ENCODE measurements around the gene PTPRG.
"Not testable (repeated sequence)": the region's sequence is repeated elsewhere in the genome, so short reads cannot be mapped to it uniquely, and the experiment has no call there.

PTPRG gene

DNA sequence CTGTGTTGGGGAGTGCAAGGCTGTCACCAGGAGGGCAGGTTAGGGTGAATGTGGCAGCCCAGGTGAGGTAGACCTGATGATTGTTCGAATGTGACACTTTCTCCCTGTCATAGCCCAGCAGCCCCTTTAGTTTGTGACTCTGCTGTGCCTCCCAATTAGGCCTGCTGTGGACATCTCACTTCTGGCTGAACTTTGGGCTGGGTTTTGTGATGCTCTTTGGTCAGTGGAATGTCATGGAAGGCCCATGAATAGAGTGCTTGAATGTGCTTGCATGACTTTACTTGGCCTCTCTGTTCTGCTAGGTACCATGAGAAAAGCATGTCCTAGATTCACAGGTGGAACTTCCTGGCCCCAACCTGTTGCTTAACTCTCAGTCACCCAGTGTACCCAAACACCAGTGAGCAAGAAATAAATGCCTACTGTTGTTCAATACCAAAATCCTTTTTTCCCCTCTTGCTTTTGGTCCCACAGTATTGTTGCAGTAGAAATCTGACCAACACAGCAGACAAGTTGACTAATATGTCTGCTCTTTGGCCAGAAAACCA lies 249.7 kb downstream of the PTPRG start:
- TF ChIP-seq, protein P1, sequence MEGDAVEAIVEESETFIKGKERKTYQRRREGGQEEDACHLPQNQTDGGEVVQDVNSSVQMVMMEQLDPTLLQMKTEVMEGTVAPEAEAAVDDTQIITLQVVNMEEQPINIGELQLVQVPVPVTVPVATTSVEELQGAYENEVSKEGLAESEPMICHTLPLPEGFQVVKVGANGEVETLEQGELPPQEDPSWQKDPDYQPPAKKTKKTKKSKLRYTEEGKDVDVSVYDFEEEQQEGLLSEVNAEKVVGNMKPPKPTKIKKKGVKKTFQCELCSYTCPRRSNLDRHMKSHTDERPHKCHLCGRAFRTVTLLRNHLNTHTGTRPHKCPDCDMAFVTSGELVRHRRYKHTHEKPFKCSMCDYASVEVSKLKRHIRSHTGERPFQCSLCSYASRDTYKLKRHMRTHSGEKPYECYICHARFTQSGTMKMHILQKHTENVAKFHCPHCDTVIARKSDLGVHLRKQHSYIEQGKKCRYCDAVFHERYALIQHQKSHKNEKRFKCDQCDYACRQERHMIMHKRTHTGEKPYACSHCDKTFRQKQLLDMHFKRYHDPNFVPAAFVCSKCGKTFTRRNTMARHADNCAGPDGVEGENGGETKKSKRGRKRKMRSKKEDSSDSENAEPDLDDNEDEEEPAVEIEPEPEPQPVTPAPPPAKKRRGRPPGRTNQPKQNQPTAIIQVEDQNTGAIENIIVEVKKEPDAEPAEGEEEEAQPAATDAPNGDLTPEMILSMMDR (conservative IDR thresholded peaks at IDR 0.05; ENCODE audit: low read depth): no peak
- no peak for DNase-seq (ENCODE audit: low spot score)
- ChIA-PET POLR2A (ENCODE audit: low non-redundant PET) (no interaction called here), CTCF (no interaction called here)
- no peak overlapping the region for H3K27ac ChIP-seq

DNA sequence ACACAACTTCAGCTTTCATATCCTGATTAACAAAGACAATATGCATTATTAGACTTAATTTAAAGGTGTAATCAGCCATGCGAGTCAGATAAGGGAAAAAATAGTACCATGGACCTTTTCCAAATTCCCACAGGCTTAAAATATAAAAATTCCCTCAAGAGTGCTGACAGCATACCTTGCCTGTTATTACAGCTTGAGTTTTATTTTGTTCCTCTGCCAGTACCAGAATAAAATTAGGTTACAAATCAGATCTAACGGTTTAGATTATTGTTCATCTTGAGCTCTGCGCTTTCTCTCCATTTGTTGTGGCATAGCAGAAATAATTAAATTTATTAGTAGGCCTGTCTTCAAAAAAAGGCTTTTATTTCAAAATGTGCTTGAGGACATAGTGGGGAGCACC lies 250.3 kb downstream of the PTPRG start:
- ChIA-PET POLR2A (ENCODE audit: low non-redundant PET) (no interaction called here), CTCF (no interaction called here)
- H3K27ac ChIP-seq: no peak overlapping the region
- no peak for DNase-seq (ENCODE audit: low spot score)
- TF ChIP-seq, protein P1 (conservative IDR thresholded peaks at IDR 0.05; ENCODE audit: low read depth): no peak

DNA sequence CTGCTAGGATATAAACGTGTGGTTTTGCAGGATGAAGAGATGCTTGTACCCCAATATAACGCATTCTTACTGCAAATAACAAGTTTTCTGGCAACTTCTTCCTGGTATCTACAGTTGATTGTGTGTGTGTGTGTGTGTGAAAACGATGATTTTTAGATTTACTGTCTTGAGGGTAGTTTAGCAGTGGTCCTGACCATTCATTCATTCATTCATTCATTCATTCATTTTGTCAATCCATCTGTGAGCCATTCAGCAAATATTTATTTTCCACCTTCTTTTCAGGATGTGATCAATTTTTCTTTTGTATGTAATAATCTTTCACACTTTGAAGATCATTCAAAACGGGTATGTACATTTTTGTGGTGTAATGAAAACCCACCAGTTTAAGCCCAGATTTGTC lies 250.7 kb downstream of the PTPRG start:
- no peak overlapping the region for H3K27ac ChIP-seq
- TF ChIP-seq, protein P1 (conservative IDR thresholded peaks at IDR 0.05; ENCODE audit: low read depth): no peak
- CTCF ChIA-PET: no interaction called here
- POLR2A ChIA-PET (ENCODE audit: low non-redundant PET): no interaction called here
- no peak for DNase-seq (ENCODE audit: low spot score)

DNA sequence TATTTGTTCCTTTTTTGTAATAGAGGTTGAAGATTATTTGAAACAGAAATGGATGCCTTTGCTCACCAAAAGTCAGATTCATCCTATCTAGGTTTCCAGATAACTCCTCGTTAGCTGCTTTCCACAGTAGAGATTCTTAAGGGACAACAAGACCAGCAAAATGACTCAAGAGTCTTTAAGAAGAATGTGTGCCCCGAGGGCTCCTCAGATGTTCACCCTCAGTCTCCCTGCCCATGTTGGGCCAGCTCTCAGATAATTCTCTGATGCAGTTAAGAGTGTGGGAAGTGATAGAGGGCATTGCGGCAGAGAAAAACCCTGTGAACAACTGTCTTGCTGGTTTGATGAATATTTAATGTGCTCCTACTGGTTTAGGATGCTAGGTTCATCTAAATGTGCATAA lies 251.1 kb downstream of the PTPRG start:
- ChIA-PET POLR2A (ENCODE audit: low non-redundant PET) (no interaction called here), CTCF (no interaction called here)
- DNase-seq (ENCODE audit: low spot score): no peak
- TF ChIP-seq, protein P1 (conservative IDR thresholded peaks at IDR 0.05; ENCODE audit: low read depth): no peak
- H3K27ac ChIP-seq: no peak overlapping the region

DNA sequence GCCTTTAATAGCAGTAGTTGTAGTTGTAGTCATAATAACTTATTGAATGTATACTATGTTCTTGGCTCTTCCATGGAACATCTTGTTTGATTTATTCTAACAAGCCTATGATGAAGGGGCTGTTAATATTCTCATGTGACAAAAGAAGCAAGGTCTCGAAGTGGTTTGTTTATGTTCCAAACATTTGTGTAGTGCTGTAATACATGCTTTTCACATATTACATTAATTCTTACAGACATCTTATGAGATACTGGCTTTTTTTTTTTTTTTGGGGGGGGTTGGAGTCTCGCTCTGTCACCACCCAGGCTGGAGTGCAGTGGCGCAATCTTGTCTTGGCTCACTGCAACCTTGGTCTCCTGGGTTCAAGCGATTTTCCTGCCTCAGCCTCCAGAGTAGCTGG lies 252.3 kb downstream of the PTPRG start:
- POLR2A ChIA-PET (ENCODE audit: low non-redundant PET): no interaction called here
- CTCF ChIA-PET: no interaction called here
- no peak overlapping the region for H3K27ac ChIP-seq
- DNase-seq (ENCODE audit: low spot score): no peak
- TF ChIP-seq, protein P1 (conservative IDR thresholded peaks at IDR 0.05; ENCODE audit: low read depth): no peak

DNA sequence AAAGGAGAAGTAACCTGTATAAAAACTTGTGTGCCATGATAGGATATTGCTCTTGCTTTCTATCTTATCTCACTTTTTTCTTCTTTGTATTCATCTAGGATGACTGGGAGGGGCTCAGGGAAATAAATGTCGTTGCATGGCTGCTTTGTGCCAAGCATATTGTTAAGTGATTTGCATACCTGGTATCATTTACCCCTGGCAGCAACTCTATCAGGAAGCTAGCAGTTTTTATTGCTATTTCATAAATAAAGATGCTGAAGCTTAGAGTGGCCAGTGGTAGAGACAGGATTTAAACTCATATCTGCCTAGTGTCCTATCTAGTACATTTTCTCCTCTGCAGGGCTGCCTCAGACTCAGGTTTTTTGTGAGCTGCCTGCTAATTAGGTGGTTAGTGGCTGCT lies 253.3 kb downstream of the PTPRG start:
- no peak for DNase-seq (ENCODE audit: low spot score)
- TF ChIP-seq, protein P1 (conservative IDR thresholded peaks at IDR 0.05; ENCODE audit: low read depth): no peak
- no peak overlapping the region for H3K27ac ChIP-seq
- CTCF ChIA-PET: interaction anchor here (0.9 kb wide), 1 partner anchor 10 kb away, joined by 4 read pairs; no protein-coding TSS in a partner anchor
- POLR2A ChIA-PET (ENCODE audit: low non-redundant PET): no interaction called here

DNA sequence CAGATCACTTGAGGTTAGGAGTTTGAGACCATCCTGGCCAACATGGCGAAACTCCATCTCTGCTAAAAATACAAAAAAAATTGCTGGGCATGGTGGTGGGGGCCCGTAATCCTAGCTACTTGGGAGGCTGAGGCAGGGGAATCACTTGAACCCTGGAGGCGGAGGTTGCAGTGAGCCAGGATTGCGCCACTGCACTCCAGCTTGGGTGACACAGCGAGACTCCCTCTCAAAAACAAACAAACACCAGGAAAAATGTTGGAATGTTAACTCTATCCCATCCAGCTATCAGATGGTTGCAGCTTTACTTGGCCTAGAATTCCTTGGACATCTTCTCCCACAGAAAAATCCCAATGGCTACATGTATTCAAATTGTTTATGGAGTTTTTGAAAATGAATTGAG lies 254.9 kb downstream of the PTPRG start:
- CTCF ChIA-PET; POLR2A ChIA-PET (ENCODE audit: low non-redundant PET); H3K27ac ChIP-seq; DNase-seq (ENCODE audit: low spot score): not testable (repeated sequence)

Measured in RWPE1 (cell line).